ENCODE data around the gene BICD2. TPM values are rescaled to one million over a fixed set of nuclear protein-coding genes. Genes with fewer than 3 reads are reported as not detected.

The BICD2 gene
- polyA plus RNA-seq, 1 donor from 2014 or later, result 22.4 TPM

GRCh38 chr9:92775466-92775865, 10.8 kb upstream of the BICD2 start:
- Histone ChIP-seq H3K36me3 (ENCODE audit: insufficient read depth, low read length) (no peaks in the 10 kb centered on the region), H2AFZ (ENCODE audit: low read depth, low read length) (no peak overlapping the region), H3K9me2 (ENCODE audit: insufficient read depth, low read length) (no peaks in the 10 kb centered on the region), H3K4me2 (ENCODE audit: low read length) (no peak overlapping the region), H3K27ac (ENCODE audit: low read length) (no peak overlapping the region), H3K4me3 (ENCODE audit: low read length) (no peak overlapping the region), H3F3A (ENCODE audit: insufficient read depth, low read length, poor library complexity, severe bottlenecking) (no peaks in the 10 kb centered on the region), H3K9me3 (ENCODE audit: low read length) (peaks cover 3% of the 10 kb centered on the region), H4K20me1 (ENCODE audit: insufficient read depth) (no peaks in the 10 kb centered on the region), H3K9ac (ENCODE audit: low read length) (no peak overlapping the region), H3K79me2 (replicated peaks; ENCODE audit: insufficient read depth, low read length) (no peaks in the 10 kb centered on the region), H3K27me3 (ENCODE audit: insufficient read depth, low read depth, low read length) (no peaks in the 10 kb centered on the region)
- TF ChIP-seq POLR2AphosphoS5 (IDR thresholded peaks at IDR 0.05), result no peak
- no peak for TF ChIP-seq EP300 (conservative IDR thresholded peaks at IDR 0.05; ENCODE audit: poor library complexity, severe bottlenecking)
- no peak for TF ChIP-seq SMC3 (conservative IDR thresholded peaks at IDR 0.05; ENCODE audit: poor library complexity)
- no peak for TF ChIP-seq RAD21 (conservative IDR thresholded peaks at IDR 0.05)
- no peak for TF ChIP-seq CTCF (IDR thresholded peaks at IDR 0.05; ENCODE audit: poor library complexity, severe bottlenecking)
- no peak for TF ChIP-seq TAF1 (IDR thresholded peaks at IDR 0.05; ENCODE audit: low read depth)
- TF ChIP-seq EZH2 (IDR thresholded peaks at IDR 0.05; ENCODE audit: borderline replicate concordance, insufficient read depth, low read length, poor library complexity, severe bottlenecking), result no peak
- TF ChIP-seq MXI1 (conservative IDR thresholded peaks at IDR 0.05; ENCODE audit: poor library complexity, severe bottlenecking), result no peak

- TF ChIP-seq MXI1 (conservative IDR thresholded peaks at IDR 0.05; ENCODE audit: poor library complexity, severe bottlenecking), result no peak
- TF ChIP-seq SMC3 (conservative IDR thresholded peaks at IDR 0.05; ENCODE audit: poor library complexity), result no peak
- TF ChIP-seq RAD21 (conservative IDR thresholded peaks at IDR 0.05), result no peak
- no peak for TF ChIP-seq TAF1 (IDR thresholded peaks at IDR 0.05; ENCODE audit: low read depth)
- TF ChIP-seq REST (IDR thresholded peaks at IDR 0.05; ENCODE audit: borderline replicate concordance), result no peak
- no peak for TF ChIP-seq EZH2 (IDR thresholded peaks at IDR 0.05; ENCODE audit: borderline replicate concordance, insufficient read depth, low read length, poor library complexity, severe bottlenecking)
- H3K4me2 ChIP-seq (ENCODE audit: low read length), result no peak overlapping the region
- H3K9me3 ChIP-seq (ENCODE audit: low read length), result peaks cover 3% of the 10 kb centered on the region
- H4K20me1 ChIP-seq (ENCODE audit: insufficient read depth), result no peaks in the 10 kb centered on the region
- H3K36me3 ChIP-seq (ENCODE audit: insufficient read depth, low read length), result no peaks in the 10 kb centered on the region
- H3F3A ChIP-seq (ENCODE audit: insufficient read depth, low read length, poor library complexity, severe bottlenecking), result no peaks in the 10 kb centered on the region
- H3K4me3 ChIP-seq (ENCODE audit: low read length), result no peak overlapping the region
- no peak overlapping the region for H3K27ac ChIP-seq (ENCODE audit: low read length)
- H2AFZ ChIP-seq (ENCODE audit: low read depth, low read length), result no peak overlapping the region
- no peaks in the 10 kb centered on the region for H3K9me2 ChIP-seq (ENCODE audit: insufficient read depth, low read length)
- H3K9ac ChIP-seq (ENCODE audit: low read length), result no peak overlapping the region
- no peaks in the 10 kb centered on the region for H3K27me3 ChIP-seq (ENCODE audit: insufficient read depth, low read depth, low read length)
- no peaks in the 10 kb centered on the region for H3K79me2 ChIP-seq (replicated peaks; ENCODE audit: insufficient read depth, low read length)
These were observed 9.6 kb upstream of the BICD2 start for GRCh38 chr9:92774274-92774673.

Data from neural cell (in vitro differentiated cells).